ENCODE data around the gene SDK1.

SDK1 gene

GRCh38 chr7:3469641-3470040, 168.6 kb downstream of the SDK1 start:
- no peak for DNase-seq

GRCh38 chr7:3480197-3480596, 179.1 kb downstream of the SDK1 start:
- no peak for DNase-seq

GRCh38 chr7:3481435-3481834, 180.4 kb downstream of the SDK1 start:
- DNase-seq, result no peak

GRCh38 chr7:3482147-3482921, 181.3 kb downstream of the SDK1 start:
- peak; percentile 84 for DNase-seq

DNA sequence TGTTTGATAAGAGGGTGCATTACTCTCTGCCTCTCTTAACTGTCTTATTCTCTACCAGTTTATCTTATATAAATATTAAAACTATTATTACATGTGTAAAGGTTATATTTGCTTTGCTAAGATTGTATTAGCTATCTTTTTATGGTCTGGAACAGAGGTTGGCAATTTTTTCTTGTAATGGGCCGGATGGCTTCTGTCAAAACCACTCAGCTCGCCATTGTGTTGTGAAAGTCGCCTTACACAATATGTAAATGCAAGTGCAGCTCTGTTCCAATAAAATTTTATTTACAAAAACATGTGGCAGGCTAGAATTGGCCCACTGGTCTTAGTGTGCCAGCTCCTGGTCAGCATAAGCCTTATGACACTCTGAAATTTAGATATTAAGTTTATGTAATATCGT, 185.8 kb downstream of the SDK1 start:
- no peak for DNase-seq

- DNase-seq, result no peak
Measured at GRCh38 chr7:3488829-3489228, 187.8 kb downstream of the SDK1 start.

DNA sequence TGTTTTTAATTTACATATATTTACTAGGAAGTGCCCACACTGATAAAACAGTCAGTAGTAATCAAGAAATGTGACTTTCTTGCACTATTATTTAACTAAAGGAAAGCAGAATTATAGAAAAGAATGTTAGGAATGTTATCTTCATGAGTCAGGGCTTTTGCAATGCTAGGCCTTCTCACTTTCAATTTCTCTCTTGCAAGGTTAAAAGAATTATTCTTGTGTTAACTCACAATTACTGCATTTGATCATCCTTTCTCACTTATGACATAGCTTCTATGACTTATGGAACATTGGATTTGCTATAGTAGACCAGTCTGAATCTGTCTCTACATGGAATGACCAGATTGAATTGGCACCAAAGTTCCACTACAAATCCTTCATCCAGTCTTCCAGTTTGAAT, 192.4 kb downstream of the SDK1 start:
- no peak for DNase-seq

- no peak for DNase-seq
Measured at GRCh38 chr7:3494947-3495346, 193.9 kb downstream of the SDK1 start.

- DNase-seq, result no peak
Measured at GRCh38 chr7:3495530-3495929, 194.5 kb downstream of the SDK1 start.

- DNase-seq, result no peak
Measured at GRCh38 chr7:3495954-3496353, 194.9 kb downstream of the SDK1 start.

DNA sequence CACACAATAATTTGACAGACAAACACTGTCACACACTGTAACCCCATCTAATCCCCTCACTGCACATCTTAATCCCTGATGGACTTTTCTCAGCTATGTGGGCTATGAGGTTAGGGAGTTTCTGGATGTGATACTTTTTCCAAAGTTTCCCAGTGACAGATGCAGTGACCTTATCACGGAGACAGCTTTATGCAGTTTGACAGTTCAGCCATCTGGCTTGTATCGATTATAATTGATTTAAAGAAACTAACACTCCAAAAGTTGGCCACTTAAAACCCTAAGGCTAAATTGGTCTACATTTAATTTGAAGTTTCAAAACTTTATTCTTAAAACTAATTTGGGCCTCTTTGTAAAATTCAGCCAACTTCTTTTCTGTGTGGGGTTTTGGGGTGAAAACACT, 196.7 kb downstream of the SDK1 start:
- DNase-seq, result no peak

GRCh38 chr7:3501671-3502070, 200.6 kb downstream of the SDK1 start:
- no peak for DNase-seq

GRCh38 chr7:3504384-3504783, 203.3 kb downstream of the SDK1 start:
- no peak for DNase-seq

- DNase-seq, result no peak
Measured at GRCh38 chr7:3510101-3511020, 209.3 kb downstream of the SDK1 start.

GRCh38 chr7:3517344-3517743, 216.3 kb downstream of the SDK1 start:
- no peak for DNase-seq

DNA sequence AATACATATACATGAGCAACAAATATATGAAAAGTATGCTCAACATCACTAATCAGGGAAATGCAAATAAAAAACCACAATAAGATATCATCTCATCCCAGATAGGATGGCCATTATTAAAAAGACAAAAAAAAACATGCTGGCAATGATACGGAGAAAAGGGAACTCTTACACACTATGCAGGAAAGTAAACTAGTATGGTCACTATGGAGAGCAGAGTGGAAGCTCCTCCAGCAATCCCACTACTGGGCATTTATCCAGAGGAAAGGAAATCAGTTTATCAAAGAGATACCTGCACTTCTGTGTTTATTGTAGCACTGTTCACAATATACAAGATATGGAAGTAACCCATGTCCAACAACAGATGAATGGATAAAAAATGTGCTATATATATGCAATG, 217.5 kb downstream of the SDK1 start:
- DNase-seq, result no peak

DNA sequence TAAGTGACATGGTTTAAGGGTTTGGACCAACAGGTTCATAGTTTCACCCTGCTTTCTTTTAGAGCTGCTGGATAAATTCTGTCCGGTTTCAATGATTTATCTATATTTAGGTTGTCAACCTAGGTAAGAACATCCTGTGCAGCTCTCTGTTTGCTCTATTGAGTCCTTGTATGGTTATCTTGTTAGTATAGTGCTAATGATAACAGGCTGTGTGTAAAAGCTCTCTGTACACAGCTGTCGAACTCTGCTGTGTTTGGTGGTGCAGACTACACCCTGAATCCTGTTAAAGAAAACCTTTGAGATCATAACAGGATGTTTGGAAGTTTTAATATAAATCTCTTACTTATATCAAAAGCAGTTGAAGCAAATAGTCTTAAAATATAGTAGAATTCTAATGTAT, 219.2 kb downstream of the SDK1 start:
- no peak for DNase-seq

DNA sequence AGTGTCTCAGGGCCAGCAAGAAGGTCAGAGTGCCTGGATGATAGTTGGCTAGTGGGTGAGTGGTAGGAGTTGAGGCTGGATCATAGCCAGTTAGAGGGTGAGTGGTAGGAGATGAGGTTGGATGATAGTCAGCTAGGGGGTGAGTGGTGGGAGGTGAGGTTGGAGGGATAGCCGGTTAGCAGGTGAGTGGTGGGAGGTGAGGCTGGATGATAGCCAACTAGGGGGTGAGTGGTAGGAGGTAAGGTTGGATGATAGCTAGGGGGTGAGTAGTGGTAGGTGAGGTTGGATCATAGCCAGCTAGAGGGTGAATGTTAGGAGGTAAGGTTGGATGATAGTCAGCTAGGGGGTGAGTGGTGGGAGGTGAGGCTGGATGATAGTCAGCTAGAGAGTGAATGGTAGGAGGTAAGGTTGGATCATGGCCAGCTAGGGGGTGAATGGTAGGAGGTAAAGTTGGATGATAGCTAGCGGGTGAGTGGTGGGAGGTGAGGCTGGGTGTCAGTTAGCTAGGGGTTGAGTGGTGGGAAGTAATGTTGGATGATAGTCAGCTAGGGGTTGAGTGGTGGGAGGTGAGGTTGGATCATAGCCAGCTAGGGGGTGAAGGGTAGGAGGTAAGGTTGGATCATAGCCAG, 226.6 kb downstream of the SDK1 start:
- no peak for DNase-seq

GRCh38 chr7:3533040-3533439, 232.0 kb downstream of the SDK1 start:
- DNase-seq, result no peak

DNA sequence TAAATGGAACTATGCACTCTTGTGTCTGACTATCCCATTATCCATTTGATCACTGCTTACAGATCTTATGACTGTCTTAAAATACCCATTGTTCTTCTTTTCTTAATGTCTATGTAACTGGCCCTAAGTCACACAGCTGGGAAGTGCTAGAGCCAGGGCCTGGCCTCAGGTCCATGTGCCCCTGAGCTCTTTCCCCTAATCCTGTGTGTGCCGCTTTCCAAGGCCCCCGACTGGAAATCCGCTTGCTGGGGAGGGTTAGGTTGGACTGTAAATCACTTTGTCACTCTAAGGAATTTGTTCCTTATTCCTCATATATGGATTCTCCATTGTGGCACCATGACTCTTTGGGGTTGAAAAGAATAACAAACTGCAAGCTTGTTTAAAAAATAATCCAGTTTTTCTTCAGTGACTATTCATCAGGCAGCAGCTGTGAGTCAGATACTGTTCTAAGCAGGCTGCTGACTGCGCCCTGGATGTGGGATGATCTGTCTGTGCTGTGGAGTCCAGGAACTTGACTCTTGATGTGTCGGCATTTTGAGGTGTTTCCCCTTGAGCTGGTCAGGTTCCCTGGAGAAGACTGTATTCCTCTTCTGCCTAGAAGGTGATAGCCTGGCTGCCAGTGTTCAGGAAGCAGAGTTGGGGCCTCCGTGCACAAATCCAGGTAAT, 236.3 kb downstream of the SDK1 start:
- DNase-seq, result no peak

DNA sequence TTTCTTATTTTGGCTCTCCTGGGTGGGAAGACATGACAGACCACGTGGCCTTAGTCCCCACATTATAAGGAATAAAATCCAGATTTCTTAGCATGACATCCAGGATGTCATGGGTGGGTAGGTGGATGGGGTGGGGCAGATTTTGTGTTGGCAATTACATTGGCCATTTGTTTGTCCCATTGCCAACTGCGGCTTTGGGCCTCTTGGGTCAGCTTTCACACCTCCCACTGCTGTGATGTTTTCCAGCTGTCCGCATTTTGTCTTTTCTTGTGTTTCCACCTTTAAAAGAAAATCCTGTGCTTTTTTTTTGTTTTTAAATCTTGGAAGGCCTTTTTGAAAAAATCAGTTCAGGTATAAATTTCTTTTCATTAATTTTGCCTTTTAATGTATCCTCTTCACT, 237.0 kb downstream of the SDK1 start:
- DNase-seq, result no peak

GRCh38 chr7:3540456-3541220, 239.6 kb downstream of the SDK1 start:
- no peak for DNase-seq

Data from islet precursor cell (in vitro differentiated cells).